Liver (tissue), 9 donors: Measurements from ENCODE around the gene ATP2B2. TPM values are rescaled to one million over a fixed set of nuclear protein-coding genes. Genes with fewer than 3 reads are reported as not detected.

Experiments
- DNase-seq: peaks from one replicate; pipeline ENCODE4 v3.0.0-alpha.2; 2017; ENCODE audit warnings: low spot score
- H3K27ac ChIP-seq, 2 donors: one replicate each; pipeline ENCODE4 v1.7.0; 2013; ENCODE audit warnings: inconsistent platforms in 2 of 2, low read length in 2 of 2, control low read depth in 1 of 2, low read depth in 1 of 2, mild to moderate bottlenecking in 1 of 2
- H3K27me3 ChIP-seq, 4 donors: one replicate each; pipeline versions ENCODE4 v1.6.1 to v1.7.0; 2013; ENCODE audit warnings: low read length in 3 of 4, inconsistent platforms in 1 of 4, mild to moderate bottlenecking in 1 of 4, moderate library complexity in 1 of 4; ENCODE audit not compliant: control insufficient read depth in 4 of 4, insufficient read depth in 4 of 4
- H3K36me3 ChIP-seq, 4 donors: one replicate each; pipeline versions ENCODE4 v1.6.1 to v1.7.0; 2013; ENCODE audit warnings: low read length in 3 of 4, mild to moderate bottlenecking in 3 of 4, low read depth in 1 of 4, moderate library complexity in 1 of 4; ENCODE audit not compliant: control insufficient read depth in 4 of 4, insufficient read depth in 3 of 4
- H3K4me1 ChIP-seq, 4 donors: one replicate each; pipeline versions ENCODE4 v1.6.1 to v1.7.0; 2013; ENCODE audit warnings: low read length in 3 of 4, mild to moderate bottlenecking in 3 of 4, moderate library complexity in 1 of 4; ENCODE audit not compliant: control insufficient read depth in 4 of 4, insufficient read depth in 4 of 4
- H3K4me3 ChIP-seq, 3 donors: one replicate each; pipeline versions ENCODE4 v1.6.1 to v1.7.0; 2013; ENCODE audit warnings: low read length in 3 of 3, control low read depth in 1 of 3, low read depth in 1 of 3, mild to moderate bottlenecking in 1 of 3
- H3K9ac ChIP-seq, 2 donors: one replicate each; pipeline ENCODE4 v1.7.0; 2013; ENCODE audit warnings: low read length in 2 of 2, mild to moderate bottlenecking in 2 of 2, moderate library complexity in 2 of 2, control low read depth in 1 of 2, low read depth in 1 of 2
- H3K9me3 ChIP-seq, 4 donors: one replicate each; pipeline versions ENCODE4 v1.6.1 to v1.7.0; 2013; ENCODE audit warnings: low read length in 3 of 4; ENCODE audit not compliant: control insufficient read depth in 4 of 4
- EGR1 ChIP-seq, 2 donors: IDR thresholded peaks; 2 replicates each; pipeline ENCODE4 v1.6.1; 2016 to 2018; ENCODE audit warnings: antibody characterized with exemption in 2 of 2, low read depth in 2 of 2
- FOXA1 ChIP-seq: IDR thresholded peaks from 2 replicates; pipeline ENCODE4 v1.6.1; 2016; ENCODE audit warnings: antibody characterized with exemption
- FOXA2 ChIP-seq: IDR thresholded peaks from 2 replicates; pipeline ENCODE4 v1.6.1; 2016; ENCODE audit warnings: antibody characterized with exemption
- GABPA ChIP-seq, 2 donors: IDR thresholded peaks in 1 of 2; conservative IDR thresholded peaks in 1 of 2; 2 replicates each; pipeline ENCODE4 v1.6.1; 2016; ENCODE audit warnings: antibody characterized with exemption in 2 of 2, mild to moderate bottlenecking in 1 of 2, moderate library complexity in 1 of 2
- HNF4A ChIP-seq, 2 donors: conservative IDR thresholded peaks; 2 replicates each; pipeline ENCODE4 v1.6.1; 2016; ENCODE audit warnings: antibody characterized with exemption in 2 of 2, mild to moderate bottlenecking in 2 of 2
- HNF4G ChIP-seq: IDR thresholded peaks from 2 replicates; pipeline ENCODE4 v1.6.1; 2016; ENCODE audit warnings: antibody characterized with exemption
- JUND ChIP-seq, 2 donors: IDR thresholded peaks; 2 replicates each; pipeline ENCODE4 v1.6.1; 2016; ENCODE audit warnings: antibody characterized with exemption in 2 of 2
- NR2F2 ChIP-seq: IDR thresholded peaks from 2 replicates; pipeline ENCODE4 v1.6.1; 2016; ENCODE audit warnings: antibody characterized with exemption
- RAD21 ChIP-seq, 2 donors: IDR thresholded peaks; 2 replicates each; pipeline ENCODE4 v1.6.1; 2016; ENCODE audit warnings: antibody characterized with exemption in 2 of 2, mild to moderate bottlenecking in 2 of 2
- RXRA ChIP-seq, 2 donors: IDR thresholded peaks; 2 replicates each; pipeline ENCODE4 v1.6.1; 2017 to 2018; ENCODE audit warnings: antibody characterized with exemption in 2 of 2, mild to moderate bottlenecking in 1 of 2
- SP1 ChIP-seq: IDR thresholded peaks from 2 replicates; pipeline ENCODE4 v1.6.1; 2018; ENCODE audit warnings: antibody characterized with exemption, mild to moderate bottlenecking
- TAF1 ChIP-seq: conservative IDR thresholded peaks from 2 replicates; pipeline ENCODE4 v1.6.1; 2016; ENCODE audit warnings: antibody characterized with exemption, mild to moderate bottlenecking
- YY1 ChIP-seq: IDR thresholded peaks from 2 replicates; pipeline ENCODE4 v1.6.1; 2016; ENCODE audit warnings: antibody characterized with exemption, mild to moderate bottlenecking
- WGBS: extraction: QIAGEN DNeasy Blood & Tissue Kit; methylation state at CpG from one replicate; pipeline ENCODE4 v1.1.7; 2013; 5-methylcytosine and 5-hydroxymethylcytosine counted together
- polyA plus RNA-seq, 2 donors: library from polyadenylated mRNA; stranded (reverse) in 1 of 2; unstranded in 1 of 2; fragments of 200-250 nt in 1 of 2; fragments of >200 nt in 1 of 2; fragmentation: Nextera tagmentation in 1 of 2; extraction: Ambion mirVana in 1 of 2; gene quantifications; one replicate each; pipeline versions ENCODE4 v1.2.1 to v1.2.3, GENCODE V29; 2013 to 2015
- total RNA-seq, 2 donors: library from RNA; depleted of rRNA; stranded (reverse); fragments of >200 nt; gene quantifications; one replicate each; pipeline ENCODE4 v1.2.3, GENCODE V29; 2014
- TF ChIP-seq, protein P1 (sequence below): IDR thresholded peaks from 2 replicates; pipeline ENCODE4 v1.6.1; 2016; ENCODE audit warnings: antibody characterized with exemption, mild to moderate bottlenecking
- TF ChIP-seq, protein P2 (sequence below): IDR thresholded peaks from 2 replicates; pipeline ENCODE4 v1.6.1; 2016; ENCODE audit warnings: antibody characterized with exemption
- TF ChIP-seq, protein P3 (sequence below): fragments of 150-350 bp; IDR thresholded peaks from 2 replicates; pipeline ENCODE4 v1.5.1; 2017; ENCODE audit warnings: improper control_type of control experiment, low read depth, low read length; ENCODE audit not compliant: missing input control
- TF ChIP-seq, protein P4 (sequence below): IDR thresholded peaks from 2 replicates; pipeline ENCODE4 v1.6.1; 2016; ENCODE audit warnings: antibody characterized with exemption
- TF ChIP-seq, protein P5 (sequence below): IDR thresholded peaks from 2 replicates; pipeline ENCODE4 v1.6.1; 2016; ENCODE audit warnings: antibody characterized with exemption
- donor health status: healthy.
- donor health status: healthy.
- donor health status: healthy.
- donor health status: healthy.
- donor health status: healthy.

Gene ATP2B2
- total and polyA plus RNA-seq, 4 donors: 10.4 to 27.8 (median 20.7) TPM

DNA sequence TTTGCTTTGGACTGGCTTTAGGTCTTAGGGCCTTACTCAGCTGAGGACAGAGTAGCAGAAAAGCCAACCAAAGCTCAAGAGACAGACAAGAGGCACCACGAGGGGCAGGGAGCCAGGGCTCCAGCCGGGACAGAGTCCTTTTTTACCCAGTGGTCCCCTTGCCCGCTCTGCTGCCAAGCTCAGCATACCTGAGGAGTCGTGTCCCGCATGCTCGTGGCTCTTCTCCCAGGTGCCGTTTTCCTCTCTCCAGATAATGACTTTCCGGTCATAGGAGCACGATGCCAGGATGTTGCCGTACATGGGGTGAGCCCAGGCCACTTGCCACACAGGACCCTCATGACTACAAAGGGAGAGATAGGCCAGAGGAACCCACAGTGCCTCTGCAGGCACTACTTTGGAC is 193.0 kb downstream of the ATP2B2 start:
- TF ChIP-seq HNF4A (conservative IDR thresholded peaks at IDR 0.05): no peak
- TF ChIP-seq, protein P1, sequence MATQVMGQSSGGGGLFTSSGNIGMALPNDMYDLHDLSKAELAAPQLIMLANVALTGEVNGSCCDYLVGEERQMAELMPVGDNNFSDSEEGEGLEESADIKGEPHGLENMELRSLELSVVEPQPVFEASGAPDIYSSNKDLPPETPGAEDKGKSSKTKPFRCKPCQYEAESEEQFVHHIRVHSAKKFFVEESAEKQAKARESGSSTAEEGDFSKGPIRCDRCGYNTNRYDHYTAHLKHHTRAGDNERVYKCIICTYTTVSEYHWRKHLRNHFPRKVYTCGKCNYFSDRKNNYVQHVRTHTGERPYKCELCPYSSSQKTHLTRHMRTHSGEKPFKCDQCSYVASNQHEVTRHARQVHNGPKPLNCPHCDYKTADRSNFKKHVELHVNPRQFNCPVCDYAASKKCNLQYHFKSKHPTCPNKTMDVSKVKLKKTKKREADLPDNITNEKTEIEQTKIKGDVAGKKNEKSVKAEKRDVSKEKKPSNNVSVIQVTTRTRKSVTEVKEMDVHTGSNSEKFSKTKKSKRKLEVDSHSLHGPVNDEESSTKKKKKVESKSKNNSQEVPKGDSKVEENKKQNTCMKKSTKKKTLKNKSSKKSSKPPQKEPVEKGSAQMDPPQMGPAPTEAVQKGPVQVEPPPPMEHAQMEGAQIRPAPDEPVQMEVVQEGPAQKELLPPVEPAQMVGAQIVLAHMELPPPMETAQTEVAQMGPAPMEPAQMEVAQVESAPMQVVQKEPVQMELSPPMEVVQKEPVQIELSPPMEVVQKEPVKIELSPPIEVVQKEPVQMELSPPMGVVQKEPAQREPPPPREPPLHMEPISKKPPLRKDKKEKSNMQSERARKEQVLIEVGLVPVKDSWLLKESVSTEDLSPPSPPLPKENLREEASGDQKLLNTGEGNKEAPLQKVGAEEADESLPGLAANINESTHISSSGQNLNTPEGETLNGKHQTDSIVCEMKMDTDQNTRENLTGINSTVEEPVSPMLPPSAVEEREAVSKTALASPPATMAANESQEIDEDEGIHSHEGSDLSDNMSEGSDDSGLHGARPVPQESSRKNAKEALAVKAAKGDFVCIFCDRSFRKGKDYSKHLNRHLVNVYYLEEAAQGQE: no peak
- no peak for TF ChIP-seq FOXA2
- no peak for TF ChIP-seq GABPA (IDR thresholded peaks at IDR 0.05 in 1 of 2, conservative IDR thresholded peaks at IDR 0.05 in 1 of 2)
- TF ChIP-seq, protein P2, sequence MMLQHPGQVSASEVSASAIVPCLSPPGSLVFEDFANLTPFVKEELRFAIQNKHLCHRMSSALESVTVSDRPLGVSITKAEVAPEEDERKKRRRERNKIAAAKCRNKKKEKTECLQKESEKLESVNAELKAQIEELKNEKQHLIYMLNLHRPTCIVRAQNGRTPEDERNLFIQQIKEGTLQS: no peak
- WGBS: 88% methylated on average over 10 of the region's 10 CpGs
- Histone ChIP-seq H3K9ac (no peak overlapping the region), H3K36me3 (peaks cover 19 to 80% (median 59%) of the 10 kb centered on the region in 4 donors), H3K27me3 (no peaks in the 10 kb centered on the region), H3K4me3 (no peak overlapping the region), H3K9me3 (no peaks in the 10 kb centered on the region), H3K4me1 (peaks cover 0 to 6% (median 2%) of the 10 kb centered on the region in 4 donors), H3K27ac (no peak overlapping the region)
- DNase-seq: no peak

DNA sequence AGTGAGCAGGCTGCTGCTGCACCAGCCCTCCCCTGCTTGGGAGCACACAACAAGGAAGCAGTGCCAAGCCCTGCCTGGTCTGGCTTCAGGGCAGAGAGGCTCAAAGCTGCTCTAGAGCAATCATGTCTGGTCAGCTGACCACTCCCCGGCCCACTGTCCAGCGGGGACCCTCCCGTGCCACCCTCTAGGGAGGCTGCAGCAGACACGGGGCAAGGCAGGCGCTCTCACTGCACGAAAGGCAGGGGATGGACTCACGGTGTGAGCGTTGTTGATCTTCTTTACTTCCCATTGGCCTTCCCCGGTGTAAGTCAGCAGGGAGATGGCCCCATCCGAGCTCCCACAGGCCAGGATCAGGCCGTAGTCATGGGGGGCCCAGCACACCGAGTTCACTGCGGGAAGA is 193.7 kb downstream of the ATP2B2 start:
- Histone ChIP-seq H3K27me3 (no peaks in the 10 kb centered on the region), H3K9ac (no peak overlapping the region), H3K9me3 (no peaks in the 10 kb centered on the region), H3K4me1 (no peaks in the 10 kb centered on the region), H3K27ac (no peak overlapping the region), H3K4me3 (no peak overlapping the region), H3K36me3 (peaks cover 19 to 76% (median 61%) of the 10 kb centered on the region in 4 donors)
- 95% methylated on average over 13 of the region's 13 CpGs for WGBS
- no peak for DNase-seq
- no peak for TF ChIP-seq JUND (IDR thresholded peaks at IDR 0.05)
- TF ChIP-seq, protein P2: no peak
- TF ChIP-seq HNF4A (conservative IDR thresholded peaks at IDR 0.05): no peak
- no peak for TF ChIP-seq HNF4G
- no peak for TF ChIP-seq SP1
- no peak for TF ChIP-seq TAF1
- TF ChIP-seq RXRA (IDR thresholded peaks at IDR 0.05): no peak
- TF ChIP-seq, protein P3, sequence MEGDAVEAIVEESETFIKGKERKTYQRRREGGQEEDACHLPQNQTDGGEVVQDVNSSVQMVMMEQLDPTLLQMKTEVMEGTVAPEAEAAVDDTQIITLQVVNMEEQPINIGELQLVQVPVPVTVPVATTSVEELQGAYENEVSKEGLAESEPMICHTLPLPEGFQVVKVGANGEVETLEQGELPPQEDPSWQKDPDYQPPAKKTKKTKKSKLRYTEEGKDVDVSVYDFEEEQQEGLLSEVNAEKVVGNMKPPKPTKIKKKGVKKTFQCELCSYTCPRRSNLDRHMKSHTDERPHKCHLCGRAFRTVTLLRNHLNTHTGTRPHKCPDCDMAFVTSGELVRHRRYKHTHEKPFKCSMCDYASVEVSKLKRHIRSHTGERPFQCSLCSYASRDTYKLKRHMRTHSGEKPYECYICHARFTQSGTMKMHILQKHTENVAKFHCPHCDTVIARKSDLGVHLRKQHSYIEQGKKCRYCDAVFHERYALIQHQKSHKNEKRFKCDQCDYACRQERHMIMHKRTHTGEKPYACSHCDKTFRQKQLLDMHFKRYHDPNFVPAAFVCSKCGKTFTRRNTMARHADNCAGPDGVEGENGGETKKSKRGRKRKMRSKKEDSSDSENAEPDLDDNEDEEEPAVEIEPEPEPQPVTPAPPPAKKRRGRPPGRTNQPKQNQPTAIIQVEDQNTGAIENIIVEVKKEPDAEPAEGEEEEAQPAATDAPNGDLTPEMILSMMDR: no peak
- no peak for TF ChIP-seq EGR1 (IDR thresholded peaks at IDR 0.05; ENCODE audit: low read depth in 2 of 2)
- no peak for TF ChIP-seq FOXA1
- TF ChIP-seq, protein P4, sequence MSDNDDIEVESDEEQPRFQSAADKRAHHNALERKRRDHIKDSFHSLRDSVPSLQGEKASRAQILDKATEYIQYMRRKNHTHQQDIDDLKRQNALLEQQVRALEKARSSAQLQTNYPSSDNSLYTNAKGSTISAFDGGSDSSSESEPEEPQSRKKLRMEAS: no peak
- no peak for TF ChIP-seq FOXA2
- no peak for TF ChIP-seq RAD21 (IDR thresholded peaks at IDR 0.05)
- no peak for TF ChIP-seq GABPA (IDR thresholded peaks at IDR 0.05 in 1 of 2, conservative IDR thresholded peaks at IDR 0.05 in 1 of 2)
- TF ChIP-seq YY1: no peak
- TF ChIP-seq, protein P1: no peak
- TF ChIP-seq, protein P5, sequence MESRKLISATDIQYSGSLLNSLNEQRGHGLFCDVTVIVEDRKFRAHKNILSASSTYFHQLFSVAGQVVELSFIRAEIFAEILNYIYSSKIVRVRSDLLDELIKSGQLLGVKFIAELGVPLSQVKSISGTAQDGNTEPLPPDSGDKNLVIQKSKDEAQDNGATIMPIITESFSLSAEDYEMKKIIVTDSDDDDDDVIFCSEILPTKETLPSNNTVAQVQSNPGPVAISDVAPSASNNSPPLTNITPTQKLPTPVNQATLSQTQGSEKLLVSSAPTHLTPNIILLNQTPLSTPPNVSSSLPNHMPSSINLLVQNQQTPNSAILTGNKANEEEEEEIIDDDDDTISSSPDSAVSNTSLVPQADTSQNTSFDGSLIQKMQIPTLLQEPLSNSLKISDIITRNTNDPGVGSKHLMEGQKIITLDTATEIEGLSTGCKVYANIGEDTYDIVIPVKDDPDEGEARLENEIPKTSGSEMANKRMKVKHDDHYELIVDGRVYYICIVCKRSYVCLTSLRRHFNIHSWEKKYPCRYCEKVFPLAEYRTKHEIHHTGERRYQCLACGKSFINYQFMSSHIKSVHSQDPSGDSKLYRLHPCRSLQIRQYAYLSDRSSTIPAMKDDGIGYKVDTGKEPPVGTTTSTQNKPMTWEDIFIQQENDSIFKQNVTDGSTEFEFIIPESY: no peak
- no peak for TF ChIP-seq NR2F2
